AG09319 (cell line): ENCODE data around the gene IFNGR2.
"Not testable (repeated sequence)": the region's sequence is repeated elsewhere in the genome, so short reads cannot be mapped to it uniquely, and the experiment has no call there.

Experiments
- DNase-seq: peaks from one replicate; pipeline ENCODE4 v3.0.0-alpha.2; 2010; ENCODE audit warnings: low read depth; ENCODE audit errors: extremely low read depth
- TF ChIP-seq, protein P1 (sequence below): IDR thresholded peaks from 2 replicates; pipeline ENCODE4 v1.5.1; 2011; ENCODE audit warnings: low read depth, mild to moderate bottlenecking, inconsistent platforms, low read length, moderate library complexity

IFNGR2 gene

DNA sequence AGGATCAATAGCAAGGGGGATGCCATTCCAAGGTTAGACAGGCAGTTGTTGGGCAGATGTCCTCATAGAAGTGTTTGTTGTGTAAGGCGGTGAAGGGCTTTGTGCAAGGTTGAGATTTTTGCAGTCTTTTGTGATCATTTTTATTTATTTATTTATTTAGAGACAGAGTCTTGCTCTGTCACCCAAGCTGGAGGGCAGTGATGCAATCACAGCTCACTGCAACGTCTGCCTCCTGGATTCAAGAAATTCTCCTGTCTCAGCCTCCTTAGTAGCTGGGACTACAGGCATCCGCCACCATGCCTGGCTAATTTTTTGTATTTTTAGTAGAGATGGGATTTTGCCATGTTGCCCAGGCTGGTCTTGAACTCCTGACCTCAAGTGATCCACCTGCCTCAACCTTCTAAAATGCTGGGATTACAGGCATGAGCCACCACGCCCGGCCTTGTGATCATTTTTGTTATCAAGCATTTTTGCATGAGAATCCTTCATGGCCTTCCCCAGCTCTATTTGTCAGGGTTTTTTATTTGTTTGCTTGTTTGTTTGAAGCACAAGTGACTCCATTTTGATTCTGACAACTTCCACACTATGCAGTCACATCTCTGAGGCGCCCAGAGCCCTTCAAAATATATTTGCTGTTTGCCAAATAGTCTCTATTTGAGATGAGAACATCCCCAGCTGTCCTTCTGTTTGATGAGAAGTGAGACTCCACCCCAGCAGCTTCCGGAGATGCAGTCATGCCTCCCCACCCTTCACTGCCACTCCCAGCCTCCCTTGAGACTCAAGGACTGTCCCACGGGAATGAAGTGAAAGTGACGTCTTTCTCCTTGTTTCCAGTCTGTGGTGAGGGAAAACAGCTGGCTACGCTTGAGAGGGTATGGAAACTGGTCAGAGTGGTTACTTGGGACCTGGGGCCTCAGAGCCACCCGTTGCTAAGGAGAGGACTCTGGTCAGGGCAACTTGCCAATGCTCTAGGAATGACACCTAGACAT is 38.6 kb downstream of the IFNGR2 start:
- DNase-seq = no peak
- TF ChIP-seq, protein P1, sequence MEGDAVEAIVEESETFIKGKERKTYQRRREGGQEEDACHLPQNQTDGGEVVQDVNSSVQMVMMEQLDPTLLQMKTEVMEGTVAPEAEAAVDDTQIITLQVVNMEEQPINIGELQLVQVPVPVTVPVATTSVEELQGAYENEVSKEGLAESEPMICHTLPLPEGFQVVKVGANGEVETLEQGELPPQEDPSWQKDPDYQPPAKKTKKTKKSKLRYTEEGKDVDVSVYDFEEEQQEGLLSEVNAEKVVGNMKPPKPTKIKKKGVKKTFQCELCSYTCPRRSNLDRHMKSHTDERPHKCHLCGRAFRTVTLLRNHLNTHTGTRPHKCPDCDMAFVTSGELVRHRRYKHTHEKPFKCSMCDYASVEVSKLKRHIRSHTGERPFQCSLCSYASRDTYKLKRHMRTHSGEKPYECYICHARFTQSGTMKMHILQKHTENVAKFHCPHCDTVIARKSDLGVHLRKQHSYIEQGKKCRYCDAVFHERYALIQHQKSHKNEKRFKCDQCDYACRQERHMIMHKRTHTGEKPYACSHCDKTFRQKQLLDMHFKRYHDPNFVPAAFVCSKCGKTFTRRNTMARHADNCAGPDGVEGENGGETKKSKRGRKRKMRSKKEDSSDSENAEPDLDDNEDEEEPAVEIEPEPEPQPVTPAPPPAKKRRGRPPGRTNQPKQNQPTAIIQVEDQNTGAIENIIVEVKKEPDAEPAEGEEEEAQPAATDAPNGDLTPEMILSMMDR = no peak

DNA sequence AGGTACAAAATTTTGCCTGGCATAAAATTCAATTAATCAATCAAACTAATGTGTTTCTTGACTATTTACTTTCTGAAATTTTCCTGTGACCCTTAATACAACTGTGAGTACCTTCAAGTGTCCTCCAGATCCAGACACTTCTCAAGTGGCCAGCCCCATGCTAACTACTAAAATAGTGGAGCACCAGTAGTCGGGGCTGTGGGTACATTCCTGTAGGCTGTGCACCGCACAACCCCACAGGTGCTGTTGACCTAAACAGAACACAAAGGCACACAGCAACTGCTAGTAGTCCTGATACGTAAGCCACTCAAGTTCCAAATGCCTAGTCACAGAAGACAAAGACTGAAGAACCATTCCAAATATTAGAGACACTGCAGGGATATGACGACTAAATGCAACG is 40.0 kb downstream of the IFNGR2 start:
- TF ChIP-seq, protein P1 = no peak
- no peak for DNase-seq

DNA sequence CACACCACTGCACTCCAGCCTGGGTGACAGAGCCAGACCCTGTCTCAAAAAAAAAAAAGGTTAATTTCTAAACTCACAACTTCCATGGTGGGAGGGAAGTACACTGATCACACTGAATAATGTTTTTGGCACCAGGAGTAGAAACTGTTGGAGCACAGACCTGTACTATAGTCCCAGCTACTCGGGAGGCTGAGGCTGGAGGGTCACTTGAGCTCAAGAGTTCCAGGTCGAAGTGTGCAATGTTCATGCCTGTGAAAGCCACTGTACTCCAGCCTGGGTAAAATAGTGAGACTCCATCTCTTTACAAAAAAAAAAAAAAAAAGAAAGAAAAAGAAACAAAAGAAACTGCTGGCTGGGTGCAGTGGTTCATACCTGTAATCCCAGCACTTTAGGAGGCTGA is 41.3 kb downstream of the IFNGR2 start:
- DNase-seq = no peak
- TF ChIP-seq, protein P1 = no peak

DNA sequence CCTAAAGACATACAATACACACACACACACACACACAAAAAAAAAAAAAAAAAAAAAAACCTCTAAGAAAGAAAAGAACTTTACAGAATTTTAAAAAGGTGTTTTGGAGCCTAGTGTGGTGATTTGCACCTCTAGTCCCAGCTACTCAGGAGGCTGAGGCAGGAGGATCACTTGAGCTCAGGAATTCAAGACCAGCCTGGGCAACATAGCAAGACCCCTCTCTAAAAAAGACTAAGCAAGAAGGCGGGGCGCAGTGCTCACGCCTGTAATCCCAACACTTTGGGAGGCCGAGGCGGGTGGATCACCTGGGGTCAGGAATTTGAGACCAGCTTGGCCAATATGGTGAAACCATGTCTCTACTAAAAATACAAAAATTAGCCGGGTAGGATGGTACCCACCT is 43.4 kb downstream of the IFNGR2 start:
- DNase-seq = not testable (repeated sequence)

DNA sequence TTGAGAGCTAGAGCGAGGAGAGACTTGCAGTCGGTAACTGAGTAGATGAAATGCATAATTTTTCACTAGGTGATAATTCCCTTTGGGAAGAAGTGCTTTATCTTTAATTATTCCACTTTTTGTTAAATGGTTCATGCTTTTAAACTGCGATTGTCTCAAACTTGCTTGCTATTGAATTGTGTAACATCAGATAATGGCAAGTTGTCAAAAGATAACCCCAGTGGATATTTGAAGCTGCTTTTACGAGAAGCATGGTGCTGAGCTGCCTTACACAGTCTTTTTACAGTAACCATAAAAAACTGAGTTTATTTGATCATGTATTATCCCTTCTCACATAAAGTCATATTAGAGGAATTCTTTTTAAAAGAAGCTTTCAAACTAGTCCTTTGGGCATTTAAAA is 46.4 kb downstream of the IFNGR2 start:
- no peak for DNase-seq
- TF ChIP-seq, protein P1 = no peak

DNA sequence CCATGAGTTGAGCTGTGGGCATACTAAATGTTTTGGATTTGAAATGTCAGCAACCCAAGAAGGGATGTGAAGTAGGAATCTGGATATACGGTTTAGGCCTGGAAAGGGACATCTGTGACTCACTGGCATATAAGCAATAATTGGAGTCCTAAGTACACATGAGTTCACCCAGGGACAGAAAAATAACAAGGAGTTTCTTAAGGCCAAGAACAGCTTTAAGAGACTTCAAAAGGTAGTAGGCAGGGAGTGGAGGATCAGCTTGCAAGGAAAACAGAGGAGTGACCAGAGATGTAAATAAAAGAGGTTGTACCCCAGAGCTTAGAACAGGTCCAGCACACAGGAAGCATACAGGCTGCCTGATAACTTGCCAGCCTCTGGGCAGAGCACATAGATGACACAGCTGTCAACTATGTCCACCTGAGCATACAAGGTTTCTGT is 48.4 kb downstream of the IFNGR2 start:
- DNase-seq = no peak
- TF ChIP-seq, protein P1 = no peak

DNA sequence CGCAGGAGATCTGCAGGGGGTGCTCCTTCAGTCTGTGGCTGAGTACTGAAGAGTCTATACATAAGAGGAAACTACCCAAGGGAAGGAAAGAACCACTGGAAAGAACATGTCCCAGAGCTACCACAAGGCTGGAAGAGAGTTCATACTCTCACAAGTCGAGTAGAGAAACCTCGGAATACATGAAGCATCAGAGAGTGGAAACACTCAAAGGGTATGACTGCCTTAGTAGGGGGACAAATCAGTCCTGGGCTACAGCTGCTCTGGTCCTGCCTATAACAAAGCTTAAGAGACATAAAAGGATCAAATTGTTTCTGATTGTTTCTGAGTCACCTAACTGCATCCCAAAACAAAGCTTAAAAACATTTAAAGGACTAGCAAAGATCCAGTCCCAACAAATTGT is 49.1 kb downstream of the IFNGR2 start:
- no peak for DNase-seq
- TF ChIP-seq, protein P1 = no peak
